ENCODE results near the gene YWHAG. TPM values are rescaled to one million over a fixed set of nuclear protein-coding genes. Genes with fewer than 3 reads are reported as not detected.
"Not testable (repeated sequence)": the region's sequence is repeated elsewhere in the genome, so short reads cannot be mapped to it uniquely, and the experiment has no call there.

The YWHAG gene
- total and polyA plus RNA-seq, 9 of the 15 experiments (the other 6 are each of a cell fraction or from before 2014, with no cell fraction given), result 30.4 to 246 (median 94.5) TPM

GRCh38 chr7:76308874-76309273, 49.9 kb downstream of the YWHAG start:
- H4K20me1 ChIP-seq (replicated peaks; ENCODE audit: control insufficient read depth, insufficient read depth, low read length); H3K27ac ChIP-seq (ENCODE audit: extremely low read depth, low read depth, low read length); FAIRE-seq; H3K27me3 ChIP-seq (ENCODE audit: control insufficient read depth in 2 of 2, insufficient read depth in 2 of 2, low read length in 2 of 2); H3K4me3 ChIP-seq; BruUV-seq (replicated peaks); in situ Hi-C loops (cut with MboI); CTCF ChIA-PET (ENCODE audit: low intra/inter-chr PET ratio); intact Hi-C loops (cut with micrococcal nuclease); H3K9me3 ChIP-seq (replicated peaks; ENCODE audit: control insufficient read depth, insufficient read depth, low read depth, low read length); H3K9ac ChIP-seq (ENCODE audit: insufficient read depth in 1 of 2, low read depth in 2 of 2, low read length in 2 of 2); H3K4me2 ChIP-seq (ENCODE audit: insufficient read depth, low read length); ATAC-seq; DNase-seq (ENCODE audit: extremely low read depth in 1 of 4, low spot score in 3 of 4); H3K9me1 ChIP-seq (ENCODE audit: control insufficient read depth, insufficient read depth, low read length): not testable (repeated sequence)
- POLR2A ChIA-PET, result interaction anchor here (0.7 to 1.1 kb wide), 3 partner anchors 17 to 236 kb away, joined by 3 read pairs; no protein-coding TSS in a partner anchor
- Histone ChIP-seq H3K36me3 (ENCODE audit: control insufficient read depth, insufficient read depth, low read length) (peaks cover 12% of the 10 kb centered on the region), H3K4me1 (replicated peaks in 1 of 2; ENCODE audit: control insufficient read depth in 2 of 2, insufficient read depth in 2 of 2, low read length in 2 of 2) (peaks cover 17 to 45% of the 10 kb centered on the region in 2 experiments), H2AFZ (ENCODE audit: low read depth, low read length) (peak overlapping the region; percentile 54; the same call in 1 of the 2 replicates), H3K79me2 (ENCODE audit: control insufficient read depth, insufficient read depth, low read length) (peaks cover 11% of the 10 kb centered on the region)
- TF ChIP-seq NFYB (IDR thresholded peaks at IDR 0.05; ENCODE audit: extremely low read depth, insufficient read length), result peak; percentile 81
- WGBS (ENCODE audit: insufficient coverage, low coverage, missing lambda C conversion rate), result 60% methylated on average over 12 of the region's 12 CpGs

GRCh38 chr7:76304888-76305375, 53.9 kb downstream of the YWHAG start:
- Histone ChIP-seq H3K9me3 (replicated peaks; ENCODE audit: control insufficient read depth, insufficient read depth, low read depth, low read length) (no peaks in the 10 kb centered on the region), H3K4me1 (replicated peaks in 1 of 2; ENCODE audit: control insufficient read depth in 2 of 2, insufficient read depth in 2 of 2, low read length in 2 of 2) (peaks cover 17 to 53% of the 10 kb centered on the region in 2 experiments), H4K20me1 (replicated peaks; ENCODE audit: control insufficient read depth, insufficient read depth, low read length) (no peaks in the 10 kb centered on the region), H3K27ac (ENCODE audit: extremely low read depth, low read depth, low read length) (no peak overlapping the region; the same call in 2 of the 3 replicates), H3K36me3 (ENCODE audit: control insufficient read depth, insufficient read depth, low read length) (peaks cover 13% of the 10 kb centered on the region), H3K9me1 (ENCODE audit: control insufficient read depth, insufficient read depth, low read length) (no peaks in the 10 kb centered on the region), H2AFZ (ENCODE audit: low read depth, low read length) (no peak overlapping the region), H3K79me2 (ENCODE audit: control insufficient read depth, insufficient read depth, low read length) (peaks cover 25% of the 10 kb centered on the region), H3K4me3 (no peak overlapping the region), H3K27me3 (ENCODE audit: control insufficient read depth in 2 of 2, insufficient read depth in 2 of 2, low read length in 2 of 2) (no peaks in the 10 kb centered on the region), H3K4me2 (ENCODE audit: insufficient read depth, low read length) (no peak overlapping the region), H3K9ac (ENCODE audit: insufficient read depth in 1 of 2, low read depth in 2 of 2, low read length in 2 of 2) (peak overlapping the region; percentile 70 to 83; a peak in 3 of 4 replicates)
- no TSS peak for BruUV-seq (replicated peaks)
- 90% methylated on average over 10 of the region's 10 CpGs for WGBS (ENCODE audit: insufficient coverage, low coverage, missing lambda C conversion rate)
- DNase-seq (ENCODE audit: extremely low read depth in 1 of 4, low spot score in 3 of 4) (no peak), ATAC-seq (no peak), FAIRE-seq (no peak)
- ChIA-PET CTCF (ENCODE audit: low intra/inter-chr PET ratio) (no interaction called here), POLR2A (interaction anchor here (0.5 to 2.0 kb wide), 4 partner anchors 19 to 1207 kb away, joined by 3 to 12 read pairs (median 3); no protein-coding TSS in a partner anchor)
- in situ Hi-C loops (cut with MboI) (no loop called here), intact Hi-C loops (cut with micrococcal nuclease) (no loop called here)
- TF ChIP-seq AFF4 (CRISPR knock-in tag; IDR thresholded peaks at IDR 0.05) (no peak), ZBTB8A (IDR thresholded peaks at IDR 0.05; ENCODE audit: partially characterized antibody) (no peak), TARDBP (IDR thresholded peaks at IDR 0.05) (no peak), ZBTB11 (CRISPR knock-in tag; IDR thresholded peaks at IDR 0.05) (peak in 1 of 3 experiments; percentile 57; a peak in 1 of 6 replicates), CCNT2 (IDR thresholded peaks at IDR 0.05; ENCODE audit: borderline replicate concordance, extremely low read depth, insufficient read length, low read depth, low read length) (peak; percentile 49)
